Measurements from ENCODE around the gene MTR.

Gene MTR

DNA sequence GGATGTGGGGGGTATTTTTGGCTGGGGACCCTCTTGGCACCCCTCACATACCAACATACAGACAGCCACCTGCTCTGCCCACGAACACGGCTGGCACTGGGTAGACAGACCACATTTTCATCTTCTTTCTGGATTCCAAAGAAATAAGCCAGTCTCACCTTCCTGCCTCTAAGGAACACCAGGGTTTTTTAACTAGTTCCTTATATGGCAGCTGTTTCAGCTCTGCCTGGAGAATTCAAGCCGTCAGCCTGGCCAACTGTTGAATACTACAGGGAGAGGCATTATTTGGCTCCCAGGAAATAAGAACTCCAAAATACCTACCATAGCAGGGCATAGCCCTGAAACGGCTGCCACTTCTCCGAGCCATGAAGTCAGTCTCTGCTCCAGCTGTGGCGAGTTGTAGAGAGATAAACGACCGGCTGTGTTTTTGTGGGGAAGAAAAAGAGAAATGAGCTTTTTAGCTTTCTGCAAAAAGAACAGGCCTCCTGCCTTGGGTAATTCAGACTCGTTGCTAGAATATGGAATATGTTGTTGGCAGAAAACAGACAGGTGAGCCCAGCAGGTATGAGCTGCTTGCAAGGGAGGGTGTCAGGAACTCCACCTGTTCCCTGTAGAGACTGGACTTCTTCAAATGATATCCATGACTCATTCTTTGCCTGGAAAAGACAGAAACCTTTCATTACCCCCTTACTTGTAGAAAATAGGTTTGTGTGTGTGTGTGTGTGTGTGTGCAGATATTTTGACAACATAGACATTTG lies 157.3 kb downstream of the MTR start:
- DNase-seq (ENCODE audit: low spot score), result no peak

DNA sequence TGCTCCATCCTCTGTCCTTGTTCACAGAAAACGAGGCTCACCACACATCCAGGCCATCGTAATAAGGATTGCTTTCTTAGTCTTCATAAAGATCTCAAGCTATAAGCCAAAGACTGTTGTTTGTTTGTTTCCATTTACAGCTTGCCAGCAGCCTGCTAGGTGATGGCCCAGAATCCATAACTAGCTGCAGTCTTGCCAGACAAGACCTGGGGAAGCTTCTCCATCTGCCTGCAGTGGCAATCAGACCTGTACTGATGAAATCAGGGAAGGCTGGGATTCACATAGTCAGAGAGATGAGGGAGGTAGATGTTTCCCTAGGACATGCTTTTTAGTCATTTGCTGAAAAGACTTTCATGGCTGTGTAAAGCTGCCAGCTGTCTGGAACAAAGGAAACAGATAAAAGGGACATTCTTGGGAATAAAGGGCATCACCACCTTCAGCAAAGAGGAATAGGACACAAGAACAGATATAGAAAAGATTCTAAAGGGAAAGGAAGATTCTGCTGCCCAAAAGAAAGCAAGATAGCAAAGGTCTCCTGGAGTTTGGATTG lies 158.1 kb downstream of the MTR start:
- DNase-seq (ENCODE audit: low spot score), result no peak
